ENCODE measurements around the gene THOC6. TPM values are rescaled to one million over a fixed set of nuclear protein-coding genes. Genes with fewer than 3 reads are reported as not detected.
A peak's percentile ranks its signal among the peaks of the same experiment; 100 is the strongest.

THOC6 gene
- total and polyA plus RNA-seq, 2 donors (not counting 1 experiment from before 2014, with no cell fraction given) = 28.5 to 52.2 TPM

- peak overlapping the region; percentile 83 for H3K9ac ChIP-seq (ENCODE audit: low read length)
- POLR2A ChIA-PET = interaction anchor here (0.7 to 2.1 kb wide), 5 partner anchors 33 to 99 kb away, joined by 3 to 13 read pairs (median 5); partner anchors contain the start of gene ZNF213
- CTCF ChIA-PET = interaction anchor here (0.6 to 6.5 kb wide), 19 partner anchors 11 to 398 kb away, joined by 3 to 140 read pairs (median 5); partner anchors contain the start of genes HCFC1R1, THOC6, ZNF213 and ZSCAN10
- H3K4me3 ChIP-seq (ENCODE audit: control extremely low read depth in 1 of 5, extremely low read depth in 1 of 5, insufficient read depth in 1 of 5, low read depth in 2 of 5, low read length in 4 of 5) = peak overlapping the region in 4 of 5 experiments; percentile 75 to 93 (median 82)
- H3K27me3 Mint-ChIP-seq = no peaks in the 10 kb centered on the region
- DNase-seq (no peak), ATAC-seq (ENCODE audit: low read depth) (no peak)
- H3K9me3 Mint-ChIP-seq (ENCODE audit: insufficient read depth) = no peaks in the 10 kb centered on the region
- H3K4me2 ChIP-seq (replicated peaks; ENCODE audit: low read depth, low read length, poor library complexity, severe bottlenecking) = peak overlapping the region; percentile 99
- H4K20me1 ChIP-seq (ENCODE audit: control insufficient read depth, insufficient read depth, low read length, poor library complexity, severe bottlenecking) = no peaks in the 10 kb centered on the region
- WGBS (ENCODE audit: insufficient coverage) = 71% methylated on average over 6 of the region's 9 CpGs
- H3K36me3 ChIP-seq (replicated peaks in 1 of 2; ENCODE audit: control extremely low read depth in 1 of 2, control insufficient read depth in 1 of 2, extremely low read depth in 1 of 2, insufficient read depth in 2 of 2, low read length in 1 of 2) = no peaks in the 10 kb centered on the region
- intact Hi-C loops (cut with micrococcal nuclease) = loop anchor here (1.0 to 2.0 kb wide), 6 partner anchors 17 to 107 kb away; partner anchors contain the start of gene THOC6
- H3K4me1 ChIP-seq (ENCODE audit: control insufficient read depth in 2 of 2, insufficient read depth in 2 of 2, low read length in 2 of 2) = peaks cover 18 to 20% of the 10 kb centered on the region in 2 donors
- peak overlapping the region; percentile 87 for H3K4me3 Mint-ChIP-seq
- H3K27me3 ChIP-seq (replicated peaks in 1 of 4; ENCODE audit: control extremely low read depth in 1 of 4, control insufficient read depth in 3 of 4, insufficient read depth in 4 of 4, low read length in 3 of 4) = peaks cover 0 to 6% (median 0%) of the 10 kb centered on the region in 4 experiments
- no peaks in the 10 kb centered on the region for H3K79me2 ChIP-seq (ENCODE audit: control insufficient read depth, insufficient read depth, low read length)
- peaks cover 15% of the 10 kb centered on the region for H3K4me1 Mint-ChIP-seq
- H3K9me3 ChIP-seq (ENCODE audit: control extremely low read depth in 1 of 3, control insufficient read depth in 2 of 3, insufficient read depth in 1 of 3, low read length in 2 of 3) = no peaks in the 10 kb centered on the region
- peak overlapping the region; percentile 98 for H2AFZ ChIP-seq (ENCODE audit: insufficient read depth, low read depth, low read length, poor library complexity, severe bottlenecking)
- TF ChIP-seq EZH2 (IDR thresholded peaks at IDR 0.05; ENCODE audit: borderline replicate concordance, insufficient read depth, low read depth, low read length, poor library complexity, severe bottlenecking) = no peak
- TF ChIP-seq, protein P1, sequence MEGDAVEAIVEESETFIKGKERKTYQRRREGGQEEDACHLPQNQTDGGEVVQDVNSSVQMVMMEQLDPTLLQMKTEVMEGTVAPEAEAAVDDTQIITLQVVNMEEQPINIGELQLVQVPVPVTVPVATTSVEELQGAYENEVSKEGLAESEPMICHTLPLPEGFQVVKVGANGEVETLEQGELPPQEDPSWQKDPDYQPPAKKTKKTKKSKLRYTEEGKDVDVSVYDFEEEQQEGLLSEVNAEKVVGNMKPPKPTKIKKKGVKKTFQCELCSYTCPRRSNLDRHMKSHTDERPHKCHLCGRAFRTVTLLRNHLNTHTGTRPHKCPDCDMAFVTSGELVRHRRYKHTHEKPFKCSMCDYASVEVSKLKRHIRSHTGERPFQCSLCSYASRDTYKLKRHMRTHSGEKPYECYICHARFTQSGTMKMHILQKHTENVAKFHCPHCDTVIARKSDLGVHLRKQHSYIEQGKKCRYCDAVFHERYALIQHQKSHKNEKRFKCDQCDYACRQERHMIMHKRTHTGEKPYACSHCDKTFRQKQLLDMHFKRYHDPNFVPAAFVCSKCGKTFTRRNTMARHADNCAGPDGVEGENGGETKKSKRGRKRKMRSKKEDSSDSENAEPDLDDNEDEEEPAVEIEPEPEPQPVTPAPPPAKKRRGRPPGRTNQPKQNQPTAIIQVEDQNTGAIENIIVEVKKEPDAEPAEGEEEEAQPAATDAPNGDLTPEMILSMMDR (IDR thresholded peaks at IDR 0.05) = no peak
- peak overlapping the region in 1 of 2 donors; percentile 51 for H3K27ac ChIP-seq (ENCODE audit: low read length in 2 of 2)
- peak overlapping the region; percentile 65 for H3K27ac Mint-ChIP-seq
These were observed 35.9 kb downstream of the THOC6 start for GRCh38 chr16:3059723-3060242.

Measured in B cell (primary cell).